Muscle of leg (tissue), 11 donors: ENCODE results near the gene ZNRD2. TPM values are rescaled to one million over a fixed set of nuclear protein-coding genes. Genes with fewer than 3 reads are reported as not detected.

Experiments used
- DNase-seq: peaks from one replicate; pipeline ENCODE4 v3.0.0; 2013
- H3K27ac ChIP-seq: one replicate; pipeline ENCODE4 v1.5.1; 2013; ENCODE audit warnings: mild to moderate bottlenecking, low read length, control low read depth
- H3K27me3 ChIP-seq: one replicate; pipeline ENCODE4 v1.6.1; 2013; ENCODE audit warnings: low read length; ENCODE audit not compliant: control insufficient read depth, insufficient read depth
- H3K36me3 ChIP-seq: one replicate; pipeline ENCODE4 v1.6.1; 2013; ENCODE audit warnings: low read length; ENCODE audit not compliant: control insufficient read depth, insufficient read depth
- H3K4me1 ChIP-seq: one replicate; pipeline ENCODE4 v1.6.1; 2013; ENCODE audit warnings: low read length; ENCODE audit not compliant: control insufficient read depth, insufficient read depth
- H3K4me3 ChIP-seq: one replicate; pipeline ENCODE4 v1.5.1; 2013; ENCODE audit warnings: low read length, control low read depth
- H3K9me3 ChIP-seq: replicated peaks from 2 replicates; pipeline ENCODE4 v1.6.1; 2013; ENCODE audit warnings: low read depth, low read length; ENCODE audit not compliant: control insufficient read depth
- WGBS: methylation state at CpG from one replicate; pipeline ENCODE4 v1.1.5; 2013; ENCODE audit warnings: missing lambda C conversion rate; ENCODE audit not compliant: insufficient coverage; 5-methylcytosine and 5-hydroxymethylcytosine counted together
- polyA plus RNA-seq, 8 donors: library from polyadenylated mRNA; unstranded; fragments of 120-200 nt; gene quantifications; one replicate each; pipeline versions ENCODE4 v1.2.1 to v1.2.3, GENCODE V29; 2013; ENCODE audit warnings: inconsistent platforms in 1 of 8, low replicate concordance in 1 of 8; ENCODE audit not compliant: insufficient read length in 8 of 8, insufficient read depth in 1 of 8
- total RNA-seq: library from RNA; stranded (reverse); fragments of 120-200 nt; gene quantifications from one replicate; pipeline ENCODE4 v1.2.4, GENCODE V29; 2013

Gene ZNRD2
- total and polyA plus RNA-seq, 9 donors = 24.4 to 63.1 (median 56.5) TPM

DNA sequence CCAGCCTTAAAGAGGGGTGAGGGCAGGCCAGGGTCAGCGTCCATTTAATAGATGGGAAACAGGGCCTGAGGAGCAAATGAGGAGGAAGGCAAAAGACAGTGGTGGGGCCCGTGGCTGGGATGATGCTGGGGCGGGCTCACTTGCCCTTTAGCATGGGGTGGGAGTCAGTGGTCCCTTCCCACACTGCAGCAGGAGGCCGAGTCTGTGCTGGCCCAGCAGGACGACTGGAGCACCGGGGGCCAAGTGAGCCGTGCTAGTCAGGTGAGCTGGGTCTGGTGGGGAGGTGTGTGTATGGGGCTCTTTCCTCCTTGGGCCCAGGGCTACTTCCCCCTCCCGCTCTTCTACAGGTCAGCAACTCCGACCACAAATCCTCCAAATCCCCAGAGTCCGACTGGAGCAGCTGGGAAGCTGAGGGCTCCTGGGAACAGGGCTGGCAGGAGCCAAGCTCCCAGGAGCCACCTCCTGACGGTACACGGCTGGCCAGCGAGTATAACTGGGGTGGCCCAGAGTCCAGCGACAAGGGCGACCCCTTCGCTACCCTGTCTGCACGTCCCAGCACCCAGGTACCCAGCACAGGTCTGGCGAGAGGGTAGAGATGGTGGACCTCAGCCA, 32.6 kb upstream of the ZNRD2 start:
- Histone ChIP-seq H3K27me3 (no peaks in the 10 kb centered on the region), H3K4me1 (peaks cover 25% of the 10 kb centered on the region), H3K4me3 (no peak overlapping the region), H3K36me3 (peaks cover 50% of the 10 kb centered on the region), H3K9me3 (no peaks in the 10 kb centered on the region), H3K27ac (no peak overlapping the region)
- WGBS = 72% methylated on average over 8 of the region's 18 CpGs
- no peak for DNase-seq

DNA sequence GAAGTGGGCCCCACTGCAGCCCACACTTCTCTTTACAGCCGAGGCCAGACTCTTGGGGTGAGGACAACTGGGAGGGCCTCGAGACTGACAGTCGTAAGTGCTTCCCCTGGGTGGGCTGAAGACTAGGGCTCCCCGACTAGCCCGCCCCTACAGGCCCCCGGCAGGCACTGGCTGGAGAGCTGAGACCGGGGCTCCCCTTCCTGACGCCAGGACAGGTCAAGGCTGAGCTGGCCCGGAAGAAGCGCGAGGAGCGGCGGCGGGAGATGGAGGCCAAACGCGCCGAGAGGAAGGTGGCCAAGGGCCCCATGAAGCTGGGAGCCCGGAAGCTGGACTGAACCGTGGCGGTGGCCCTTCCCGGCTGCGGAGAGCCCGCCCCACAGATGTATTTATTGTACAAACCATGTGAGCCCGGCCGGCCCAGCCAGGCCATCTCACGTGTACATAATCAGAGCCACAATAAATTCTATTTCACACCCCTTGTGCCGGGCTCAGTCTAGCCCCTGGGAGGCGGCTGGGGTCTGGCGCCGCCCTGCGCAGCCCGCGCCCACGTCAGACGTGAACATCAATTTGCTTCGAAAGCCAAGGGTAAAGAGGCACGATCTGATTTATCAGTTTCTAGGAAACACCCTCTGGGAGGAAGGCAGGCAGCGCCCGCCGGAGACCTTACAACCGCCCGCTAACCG, 31.9 kb upstream of the ZNRD2 start:
- WGBS = 76% methylated on average over 26 of the region's 43 CpGs
- peaks cover 25% of the 10 kb centered on the region for H3K4me1 ChIP-seq
- peaks cover 50% of the 10 kb centered on the region for H3K36me3 ChIP-seq
- no peak overlapping the region for H3K4me3 ChIP-seq
- H3K27me3 ChIP-seq = no peaks in the 10 kb centered on the region
- no peak overlapping the region for H3K27ac ChIP-seq
- DNase-seq = no peak
- no peaks in the 10 kb centered on the region for H3K9me3 ChIP-seq

DNA sequence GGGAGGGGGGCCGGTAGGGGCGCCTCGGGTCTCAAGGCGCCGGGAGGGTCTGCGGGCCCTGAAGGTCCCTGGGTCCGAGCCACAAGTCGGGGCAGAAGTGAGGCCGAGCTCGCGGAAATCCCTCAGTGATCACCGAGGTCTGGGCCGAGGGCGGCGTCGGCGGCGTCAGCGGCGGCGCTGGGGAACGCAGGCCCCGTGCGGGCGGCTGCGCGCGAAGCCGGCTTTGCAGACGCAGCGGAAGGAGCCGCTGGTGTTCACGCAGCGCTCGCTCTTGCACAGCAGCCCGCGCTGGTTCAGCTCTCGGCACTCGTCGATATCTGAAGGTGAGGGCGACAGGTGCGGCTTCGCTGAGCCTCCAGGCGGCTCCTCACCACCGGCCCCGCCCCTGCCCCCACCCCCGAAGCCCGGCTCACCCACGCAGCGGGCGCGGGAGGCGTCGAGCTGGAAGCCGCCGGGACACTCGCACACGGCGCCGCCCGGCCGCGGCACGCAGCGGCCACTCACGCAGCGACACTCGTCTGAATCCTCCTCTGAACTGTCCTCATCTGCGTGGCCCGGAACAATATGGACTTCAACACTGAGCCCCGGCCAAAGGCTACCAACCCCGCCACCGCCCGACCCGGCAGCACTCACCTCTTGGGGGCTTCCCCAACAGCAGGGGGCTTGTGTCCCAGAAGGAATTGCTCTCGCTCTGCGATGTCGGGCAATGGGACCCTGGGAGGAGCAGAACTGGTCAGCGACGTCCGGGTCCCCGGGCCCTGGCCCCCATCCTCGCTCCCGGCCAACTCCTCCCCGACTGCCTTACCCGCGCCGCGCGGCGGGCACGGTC, 31.1 kb upstream of the ZNRD2 start:
- H3K9me3 ChIP-seq = no peaks in the 10 kb centered on the region
- H3K4me3 ChIP-seq = no peak overlapping the region
- H3K4me1 ChIP-seq = peaks cover 25% of the 10 kb centered on the region
- no peak overlapping the region for H3K27ac ChIP-seq
- H3K36me3 ChIP-seq = peaks cover 52% of the 10 kb centered on the region
- no peak for DNase-seq
- H3K27me3 ChIP-seq = no peaks in the 10 kb centered on the region
- WGBS = 50% methylated on average over 91 of the region's 92 CpGs

DNA sequence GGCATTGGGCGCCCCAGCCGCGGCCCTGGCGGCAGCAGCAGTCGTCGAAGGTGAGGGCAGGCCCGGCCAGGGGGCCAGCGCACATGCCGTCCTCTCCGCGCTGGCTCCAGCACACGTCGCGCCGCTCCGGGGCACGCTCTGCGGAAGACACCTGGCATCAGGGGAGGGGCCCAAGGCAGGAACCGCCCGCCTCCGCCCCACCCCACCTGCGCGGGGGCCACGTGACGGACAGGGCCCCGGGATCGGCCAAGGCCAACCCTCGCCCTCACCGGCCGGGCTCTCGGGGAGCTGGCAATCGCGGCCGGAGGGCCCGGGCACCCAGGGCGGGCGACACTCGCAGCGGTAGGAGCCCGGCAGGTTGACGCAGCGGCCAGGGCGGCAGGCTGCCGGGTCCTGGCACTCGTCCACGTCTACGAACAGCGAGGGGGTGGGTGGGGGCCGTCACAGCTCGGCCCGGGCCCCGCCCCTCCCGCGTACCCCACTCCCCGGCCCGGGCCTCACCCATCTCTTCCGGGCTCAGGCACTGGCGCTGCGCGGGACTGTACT, 30.5 kb upstream of the ZNRD2 start:
- WGBS = 22% methylated on average over 38 of the region's 60 CpGs
- Histone ChIP-seq H3K27ac (no peak overlapping the region), H3K27me3 (no peaks in the 10 kb centered on the region), H3K4me3 (peak overlapping the region; percentile 53), H3K36me3 (peaks cover 58% of the 10 kb centered on the region), H3K9me3 (no peaks in the 10 kb centered on the region), H3K4me1 (peaks cover 25% of the 10 kb centered on the region)
- no peak for DNase-seq

DNA sequence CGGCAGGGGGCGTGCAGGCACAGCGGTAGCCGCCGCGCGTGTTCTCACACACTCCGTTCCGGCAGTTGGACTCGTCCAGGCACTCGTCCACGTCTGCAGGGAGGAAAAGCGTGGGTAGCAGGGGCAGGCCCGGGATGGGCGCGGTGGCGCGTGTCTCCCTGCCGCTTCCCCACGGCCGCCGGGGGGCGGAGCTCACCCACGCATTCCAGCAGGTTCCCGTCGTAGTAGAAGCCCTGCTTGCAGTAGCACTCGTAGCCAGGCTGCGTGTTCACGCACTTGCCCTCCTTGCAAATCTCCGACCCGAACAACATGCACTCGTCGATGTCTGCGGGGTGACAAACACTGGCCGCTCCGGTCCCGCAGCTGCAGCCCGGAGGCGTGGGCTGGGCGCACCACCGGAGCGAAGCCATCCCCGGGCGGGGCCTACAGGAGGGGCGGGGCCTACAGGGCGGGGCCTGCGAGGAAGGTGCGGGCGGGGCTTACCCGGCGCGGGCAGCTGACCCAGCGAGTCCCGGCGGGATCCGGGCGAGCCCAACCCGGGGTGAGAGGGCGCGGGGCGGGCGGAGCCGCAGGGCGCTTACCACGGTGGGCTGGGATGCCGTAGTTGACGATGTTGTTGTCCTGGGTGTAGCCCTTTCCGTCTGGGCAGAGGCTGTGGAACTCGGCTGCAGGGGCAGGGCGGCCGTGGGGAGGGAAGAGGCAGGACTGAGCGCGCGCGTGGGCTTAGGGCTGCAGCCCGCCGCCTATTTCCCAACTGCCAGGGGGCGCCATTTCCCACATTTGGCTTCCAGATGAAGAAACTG, 29.8 kb upstream of the ZNRD2 start:
- DNase-seq = peak; percentile 92
- under 1% methylated on average over 77 of the region's 78 CpGs for WGBS
- peaks cover 59% of the 10 kb centered on the region for H3K36me3 ChIP-seq

DNA sequence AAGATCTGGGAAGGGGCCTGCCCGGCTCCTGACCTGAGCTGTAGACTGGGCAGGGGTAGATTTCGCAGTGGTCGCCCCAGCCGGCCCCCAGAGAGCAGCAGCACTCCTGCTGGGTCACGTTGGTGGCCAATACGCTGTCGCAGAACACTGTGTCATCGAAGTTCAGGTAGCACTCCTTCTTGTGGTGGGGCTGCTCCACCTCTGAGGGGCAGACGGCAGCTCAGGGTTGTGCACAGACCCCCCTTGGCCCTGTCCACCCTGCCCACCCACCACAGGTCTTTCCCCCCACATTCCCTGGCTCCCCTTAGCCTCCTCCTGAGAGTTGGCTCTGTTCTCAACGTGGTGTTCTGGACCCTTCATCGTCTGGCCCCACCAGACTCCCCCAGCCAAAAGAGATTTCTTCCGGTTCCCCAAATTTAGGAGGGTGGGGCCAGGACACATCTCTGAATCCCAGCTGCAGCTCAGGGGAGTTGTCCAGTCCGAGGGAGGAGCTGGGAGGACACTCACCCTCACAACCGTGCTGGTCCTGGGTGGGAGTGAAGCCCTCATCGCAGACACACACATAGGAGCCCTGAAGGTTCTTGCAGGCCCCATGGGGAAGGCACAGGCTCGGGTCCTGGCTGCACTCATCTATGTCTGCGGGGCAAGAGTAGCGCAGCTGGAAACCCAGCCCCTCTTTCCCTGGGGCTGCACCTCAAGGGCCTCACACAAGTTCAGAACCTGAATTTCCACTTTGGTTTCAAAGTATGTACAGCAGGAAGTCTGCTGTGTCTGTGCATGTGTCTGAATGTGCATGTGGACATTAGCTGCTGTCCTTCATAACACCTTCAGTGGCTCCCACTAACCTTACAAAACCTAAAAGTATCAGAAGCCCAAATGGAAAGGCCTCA, 28.9 kb upstream of the ZNRD2 start:
- H3K36me3 ChIP-seq = peaks cover 54% of the 10 kb centered on the region
- peaks cover 25% of the 10 kb centered on the region for H3K4me1 ChIP-seq
- DNase-seq = no peak
- H3K27ac ChIP-seq = peak overlapping the region; percentile 82
- H3K4me3 ChIP-seq = peak overlapping the region; percentile 53
- 37% methylated on average over 13 of the region's 18 CpGs for WGBS
- H3K27me3 ChIP-seq = no peaks in the 10 kb centered on the region
- no peaks in the 10 kb centered on the region for H3K9me3 ChIP-seq

More for the DNA sequence above, 29.8 kb upstream of the ZNRD2 start:
- Histone ChIP-seq H3K9me3 (no peaks in the 10 kb centered on the region), H3K4me3 (peak overlapping the region; percentile 53), H3K27ac (peak overlapping the region; percentile 82), H3K4me1 (peaks cover 25% of the 10 kb centered on the region), H3K27me3 (no peaks in the 10 kb centered on the region)

DNA sequence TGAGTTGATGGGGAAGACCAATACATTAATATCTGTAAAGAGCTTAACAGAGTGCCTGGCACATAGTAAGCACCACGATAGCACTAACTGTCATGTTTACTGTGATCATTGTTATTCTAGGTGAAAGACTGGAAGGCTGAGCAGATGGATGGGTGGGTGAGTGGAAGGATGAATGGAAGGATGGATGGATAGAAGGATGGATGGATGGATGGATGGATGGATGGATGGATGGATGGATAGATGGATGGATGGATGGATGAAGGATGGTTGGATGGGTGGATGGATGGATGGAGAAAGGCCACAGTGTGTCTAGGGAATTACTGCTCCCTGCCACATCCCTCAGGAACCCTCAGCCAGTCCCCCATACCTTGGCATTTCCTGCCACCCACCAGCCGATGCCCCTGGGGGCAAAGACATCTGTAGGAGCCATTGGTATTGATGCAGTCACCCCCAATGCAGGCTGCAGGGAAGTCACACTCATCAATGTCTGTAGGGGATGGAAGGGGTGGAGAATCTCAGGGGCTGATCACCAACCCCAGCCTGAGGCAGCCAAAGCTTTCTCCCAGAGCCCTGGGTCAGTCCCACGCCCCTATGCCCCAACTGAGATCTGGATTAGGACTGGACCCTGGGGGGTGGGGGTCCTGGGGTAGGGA, 27.4 kb upstream of the ZNRD2 start:
- Histone ChIP-seq H3K27ac (no peak overlapping the region), H3K36me3 (peaks cover 48% of the 10 kb centered on the region), H3K4me3 (no peak overlapping the region), H3K27me3 (no peaks in the 10 kb centered on the region), H3K9me3 (no peaks in the 10 kb centered on the region), H3K4me1 (peaks cover 22% of the 10 kb centered on the region)
- DNase-seq = no peak
- 86% methylated on average over 1 of the region's 3 CpGs for WGBS

DNA sequence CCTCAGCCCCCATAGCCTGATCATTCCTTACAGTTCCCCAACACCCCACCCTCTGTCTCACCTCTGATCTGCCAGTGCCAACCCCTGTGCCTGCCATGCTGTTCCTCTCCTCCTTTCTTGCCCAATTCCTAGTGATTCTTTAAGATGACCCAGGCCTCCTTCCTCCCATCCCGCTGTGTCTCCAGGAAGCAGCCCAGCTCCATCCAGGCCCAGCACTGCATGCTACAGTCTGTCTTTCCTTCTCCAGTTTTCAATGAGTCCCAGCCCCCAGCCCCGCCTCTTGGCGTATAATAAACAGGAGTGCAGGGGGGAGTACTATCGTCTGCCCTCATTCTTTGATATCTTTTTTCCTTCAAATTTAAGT, 24.4 kb upstream of the ZNRD2 start:
- H3K27ac ChIP-seq = no peak overlapping the region
- no peak overlapping the region for H3K4me3 ChIP-seq
- peaks cover 62% of the 10 kb centered on the region for H3K36me3 ChIP-seq
- 60% methylated on average over 1 of the region's 4 CpGs for WGBS
- no peak for DNase-seq
- peaks cover 9% of the 10 kb centered on the region for H3K4me1 ChIP-seq
- H3K27me3 ChIP-seq = peaks cover 3% of the 10 kb centered on the region
- no peaks in the 10 kb centered on the region for H3K9me3 ChIP-seq
